HepG2 (cell line): ENCODE data around the gene ABCG4. TPM values are rescaled to one million over a fixed set of nuclear protein-coding genes. Genes with fewer than 3 reads are reported as not detected.

Source experiments
- ATAC-seq: fragments of 200-7000 bp; cut with Tn5 transposase; 3 replicates; pipeline ENCODE4 v1.9.1; 2020; ENCODE audit warnings: mild to moderate bottlenecking, moderate library complexity
- BruUV-seq: library from RNA; stranded (reverse); fragments of 400-500 nt; replicated peaks from 2 replicates; lab custom pipeline; 2021; lab: Mats Ljungman, UMichigan
- CTCF ChIA-PET: fragments of 300-600 bp; formaldehyde crosslinking; extraction: SDS; loops from one replicate; lab custom pipeline; 2021; ENCODE audit warnings: low total read pairs, inconsistent platforms, low intra/inter-chr PET ratio; lab: Yijun Ruan, JAX
- POLR2A ChIA-PET: fragments of 350-600 bp; sonication (Branson Sonifier 250); formaldehyde crosslinking; loops from one replicate; lab custom pipeline; 2020; ENCODE audit warnings: antibody characterized with exemption, inconsistent platforms; lab: Yijun Ruan, JAX
- DNase-seq: peaks from one replicate; pipeline ENCODE4 v3.0.0-alpha.2; 2015; ENCODE audit warnings: low spot score
- FAIRE-seq: peaks from 3 replicates; lab custom pipeline; 2011; peaks lifted over from hg19 to GRCh38; lab: Jason Lieb, UNC
- H2AFZ ChIP-seq: one replicate; pipeline ENCODE4 v1.6.1; 2011; ENCODE audit warnings: low read length, inconsistent platforms
- H3K27ac ChIP-seq: fragments of 300-600 bp; 3 replicates; pipeline ENCODE4 v1.8.0; 2011; ENCODE audit warnings: mixed run types, mild to moderate bottlenecking, mixed read lengths, low read length, inconsistent platforms; ENCODE audit not compliant: insufficient read depth; ENCODE audit errors: extremely low read length
- H3K27me3 ChIP-seq, 2 experiments: fragments of 200-600 bp in 1 of 2; 2 replicates in 1 of 2; 3 replicates in 1 of 2; pipeline versions ENCODE4 v1.6.0 to v1.8.0; 2011; ENCODE audit warnings: low read length in 2 of 2, mild to moderate bottlenecking in 2 of 2, moderate library complexity in 2 of 2, inconsistent platforms in 1 of 2; ENCODE audit not compliant: insufficient read depth in 2 of 2, control insufficient read depth in 1 of 2
- H3K36me3 ChIP-seq, 2 experiments: fragments of 200-600 bp in 1 of 2; replicated peaks in 1 of 2; 2 replicates in 1 of 2; 3 replicates in 1 of 2; pipeline versions ENCODE4 v1.5.1 to v1.8.0; 2011; ENCODE audit warnings: low read length in 2 of 2, inconsistent platforms in 1 of 2; ENCODE audit not compliant: insufficient read depth in 2 of 2, control insufficient read depth in 1 of 2
- H3K4me1 ChIP-seq: 2 replicates; pipeline ENCODE4 v1.5.1; 2012; ENCODE audit warnings: low read length, inconsistent platforms; ENCODE audit not compliant: insufficient read depth
- H3K4me2 ChIP-seq: 2 replicates; pipeline ENCODE4 v1.6.0; 2011; ENCODE audit warnings: low read depth, low read length, inconsistent platforms
- H3K4me3 ChIP-seq, 3 experiments: fragments of 200-600 bp in 1 of 3; sonication (generic), shearing (Covaris generic) in 1 of 3; replicated peaks in 1 of 3; 2 replicates each; pipeline ENCODE4 v1.5.1; 2011 to 2016; ENCODE audit warnings: low read length in 3 of 3, inconsistent platforms in 2 of 3, low read depth in 2 of 3, mild to moderate bottlenecking in 2 of 3, control low read depth in 1 of 3, mixed read lengths in 1 of 3; ENCODE audit not compliant: insufficient read depth in 1 of 3
- H3K79me2 ChIP-seq: one replicate; pipeline ENCODE4 v1.6.1; 2011; ENCODE audit warnings: low read length, inconsistent platforms; ENCODE audit not compliant: insufficient read depth
- H3K9ac ChIP-seq: 2 replicates; pipeline ENCODE4 v1.6.0; 2011; ENCODE audit warnings: mild to moderate bottlenecking, low read depth, low read length, inconsistent platforms; ENCODE audit not compliant: insufficient read depth
- H3K9me3 ChIP-seq: 2 replicates; pipeline ENCODE4 v1.5.1; 2012; ENCODE audit warnings: mild to moderate bottlenecking, low read length
- H4K20me1 ChIP-seq: 2 replicates; pipeline ENCODE4 v1.6.0; 2011; ENCODE audit warnings: inconsistent platforms, mild to moderate bottlenecking, low read length, moderate library complexity; ENCODE audit not compliant: insufficient read depth
- ADNP ChIP-seq: sonication (generic); formaldehyde crosslinking; IDR thresholded peaks from 2 replicates; pipeline ENCODE4 v1.4.0; 2020; ENCODE audit warnings: missing genetic modification reagents
- ATF7-NPFF ChIP-seq: sonication (generic); formaldehyde crosslinking; IDR thresholded peaks from 2 replicates; pipeline ENCODE4 v1.8.1; 2023; ENCODE audit warnings: mild to moderate bottlenecking, low read depth, missing genetic modification reagents, moderate library complexity
- FOSL1 ChIP-seq: sonication (generic); formaldehyde crosslinking; IDR thresholded peaks from 2 replicates; pipeline ENCODE4 v1.9.0; 2021; ENCODE audit warnings: missing genetic modification reagents, borderline replicate concordance
- FOSL2 ChIP-seq: sonication (generic); formaldehyde crosslinking; IDR thresholded peaks from 2 replicates; pipeline ENCODE4 v1.4.0; 2020; ENCODE audit warnings: missing genetic modification reagents
- HMGXB3 ChIP-seq: sonication (generic); formaldehyde crosslinking; IDR thresholded peaks from 2 replicates; pipeline ENCODE4 v1.4.0; 2020; ENCODE audit warnings: missing genetic modification reagents, borderline replicate concordance
- ISX ChIP-seq: sonication (generic); formaldehyde crosslinking; conservative IDR thresholded peaks from 2 replicates; pipeline ENCODE4 v1.5.0; 2020; ENCODE audit warnings: missing genetic modification reagents
- JUNB ChIP-seq: sonication (generic); formaldehyde crosslinking; IDR thresholded peaks from 2 replicates; pipeline ENCODE4 v1.8.0; 2022; ENCODE audit warnings: missing genetic modification reagents, mild to moderate bottlenecking, borderline replicate concordance
- NFE2L1 ChIP-seq: sonication (generic); formaldehyde crosslinking; IDR thresholded peaks from 2 replicates; pipeline ENCODE4 v1.4.0; 2020; ENCODE audit warnings: missing genetic modification reagents, mild to moderate bottlenecking, borderline replicate concordance
- SALL1 ChIP-seq: sonication (generic); formaldehyde crosslinking; IDR thresholded peaks from 2 replicates; pipeline ENCODE4 v1.8.0; 2022; ENCODE audit warnings: mild to moderate bottlenecking, missing genetic modification reagents
- SKI ChIP-seq: fragments of 450-650 bp; IDR thresholded peaks from one replicate; pipeline ENCODE4 v1.6.1; 2018; ENCODE audit warnings: mild to moderate bottlenecking; ENCODE audit not compliant: partially characterized antibody
- SMYD3 ChIP-seq: sonication (generic); formaldehyde crosslinking; IDR thresholded peaks from 2 replicates; pipeline ENCODE4 v1.8.1; 2023; ENCODE audit warnings: mild to moderate bottlenecking, missing genetic modification reagents
- SNRNP70 ChIP-seq: fragments of 200-400 bp; formaldehyde crosslinking; IDR thresholded peaks from 2 replicates; pipeline ENCODE4 v1.6.1; 2017; ENCODE audit warnings: mild to moderate bottlenecking, low read depth, low read length, moderate library complexity
- TEAD3 ChIP-seq: optimal IDR thresholded peaks from 2 replicates; pipeline ENCODE3; 2016; ENCODE audit warnings: borderline replicate concordance
- ZNF121 ChIP-seq: sonication (generic); formaldehyde crosslinking; IDR thresholded peaks from 2 replicates; pipeline ENCODE4 v1.5.0; 2020; ENCODE audit warnings: mild to moderate bottlenecking, missing genetic modification reagents
- ZNF468 ChIP-seq: sonication (generic); formaldehyde crosslinking; IDR thresholded peaks from 2 replicates; pipeline ENCODE4 v1.8.0; 2022; ENCODE audit warnings: mild to moderate bottlenecking, moderate library complexity, missing genetic modification reagents
- ZNF704 ChIP-seq: sonication (generic); formaldehyde crosslinking; IDR thresholded peaks from 2 replicates; pipeline ENCODE4 v1.8.1; 2023; ENCODE audit warnings: mild to moderate bottlenecking, inconsistent platforms, moderate library complexity, missing genetic modification reagents, borderline replicate concordance
- WGBS: methylation state at CpG from one replicate; pipeline ENCODE4 v1.1.6; 2017; ENCODE audit warnings: low lambda C conversion rate; 5-methylcytosine and 5-hydroxymethylcytosine counted together
- in situ Hi-C: cut with HindIII; loops from 2 replicates; pipeline ENCODE4 v1.10.0; 2017; ENCODE audit warnings: low pct_unique_long_range_greater_than_20kb; ENCODE audit not compliant: extremely low pct_ligation_motif_present
- intact Hi-C: fragments of 100-400 bp; cut with micrococcal nuclease; formaldehyde crosslinking; loops from one replicate; pipeline ENCODE4 v1.10.0; 2022; ENCODE audit not compliant: unreplicated experiment
- polyA plus RNA-seq, 8 experiments: library from polyadenylated mRNA; depleted of rRNA in 3 of 8; stranded (reverse) in 7 of 8; unstranded in 1 of 8; fragments of >200 nt; fragmentation: Illumina TruSeq in 4 of 8; extraction: Trizol in 4 of 8; gene quantifications; 2 replicates each; pipeline versions ENCODE4 v1.2.1 to v1.2.3, GENCODE V29; 2011 to 2016; ENCODE audit warnings: low read depth in 4 of 8, missing spikeins in 1 of 8, mixed read lengths in 1 of 8; ENCODE audit not compliant: insufficient read depth in 1 of 8
- total RNA-seq, 5 experiments: library from RNA; depleted of rRNA; stranded (reverse); fragments of >200 nt; fragmentation: Illumina TruSeq; extraction: Trizol; gene quantifications; 2 replicates each; pipeline ENCODE4 v1.2.3, GENCODE V29; 2016; ENCODE audit warnings: low read depth in 1 of 5

ABCG4 gene
- total and polyA plus RNA-seq, 2 of the 13 experiments (the other 11 are each of a cell fraction or from before 2014, with no cell fraction given), result not detected

- H3K4me1 ChIP-seq, result peaks cover 39% of the 10 kb centered on the region
- H3K9me3 ChIP-seq, result no peaks in the 10 kb centered on the region
- H3K4me2 ChIP-seq, result peak overlapping the region; percentile 78
- no peak for TF ChIP-seq NFE2L1
- TF ChIP-seq ATF7-NPFF (CRISPR knock-in tag), result no peak
- no peak for TF ChIP-seq HMGXB3 (CRISPR knock-in tag)
- TF ChIP-seq TEAD3 (CRISPR knock-in tag), result peak; percentile 49
- TF ChIP-seq ADNP, result no peak
- TF ChIP-seq SKI, result peak; percentile 23
- TF ChIP-seq ZNF468 (CRISPR knock-in tag), result no peak
- peak; percentile 46; the same call in 1 of the 2 replicates for TF ChIP-seq FOSL1
- peak; percentile 68; the same call in 1 of the 2 replicates for TF ChIP-seq ZNF121 (CRISPR knock-in tag)
- TF ChIP-seq ZNF704 (CRISPR knock-in tag), result no peak
- TF ChIP-seq SNRNP70, result no peak
- TF ChIP-seq JUNB (CRISPR knock-in tag), result peak; percentile 17; the same call in 1 of the 2 replicates
- TF ChIP-seq SMYD3, result no peak
- TF ChIP-seq SALL1, result peak; percentile 20; the same call in 1 of the 2 replicates
- TF ChIP-seq FOSL2, result peak; percentile 88
- no peak for TF ChIP-seq ISX (CRISPR knock-in tag)
- peaks cover 3 to 16% of the 10 kb centered on the region in 2 experiments; a peak in 3 of 5 replicates for H3K27me3 ChIP-seq
- intact Hi-C loops (no loop called here), in situ Hi-C loops (no loop called here)
- no peak for ATAC-seq
- WGBS, result 9% methylated on average over 5 of the region's 8 CpGs
- no peaks in the 10 kb centered on the region for H4K20me1 ChIP-seq
- no TSS peak for BruUV-seq
- no peak overlapping the region for H3K9ac ChIP-seq
- POLR2A ChIA-PET, result interaction anchor here (1.3 to 3.6 kb wide), 3 partner anchors 19 to 81 kb away, joined by 4 to 31 read pairs (median 10); partner anchors contain the start of genes HINFP and NHERF4
- H3K27ac ChIP-seq, result no peak overlapping the region
- FAIRE-seq, result no peak
- no peaks in the 10 kb centered on the region for H3K36me3 ChIP-seq
- H3K4me3 ChIP-seq, result peak overlapping the region in 1 of 3 experiments; percentile 33; a peak in 1 of 6 replicates
- peak; percentile 44 for DNase-seq
- no peaks in the 10 kb centered on the region for H3K79me2 ChIP-seq
- no peak overlapping the region for H2AFZ ChIP-seq
- CTCF ChIA-PET, result no interaction called here
Measured at GRCh38 chr11:119166368-119167076, 17.7 kb downstream of the ABCG4 start.
